ENCODE measurements around the gene CD86.

GRCh38 chr3:122168044-122168443, 112.9 kb downstream of the CD86 start:
- TF ChIP-seq PKNOX1 (IDR thresholded peaks at IDR 0.05) (no peak), NFRKB (IDR thresholded peaks at IDR 0.05) (no peak), FOXK2 (IDR thresholded peaks at IDR 0.05) (no peak), CTBP1 (IDR thresholded peaks at IDR 0.05; ENCODE audit: borderline replicate concordance) (no peak), FOXM1 (IDR thresholded peaks at IDR 0.05; ENCODE audit: borderline replicate concordance) (no peak), ZNF384 (IDR thresholded peaks at IDR 0.05) (no peak), LEF1 (IDR thresholded peaks at IDR 0.05; ENCODE audit: borderline replicate concordance) (no peak), ARNT (IDR thresholded peaks at IDR 0.05) (no peak), FOXA1 (IDR thresholded peaks at IDR 0.05) (no peak), ELF4 (IDR thresholded peaks at IDR 0.05) (no peak), BHLHE40 (IDR thresholded peaks at IDR 0.05; ENCODE audit: borderline replicate concordance) (no peak), SP1 (IDR thresholded peaks at IDR 0.05) (no peak)

Data from HEK293T (cell line).